HG03060 (cell line): Measurements from ENCODE around the gene TMEM229B.

Experiments
- ATAC-seq: cut with Tn5 transposase; IDR thresholded peaks from one replicate; pipeline ENCODE4 v1.9.1; 2021; ENCODE audit warnings: low read depth, moderate number of reproducible peaks; ENCODE audit not compliant: unreplicated experiment

The TMEM229B gene

DNA sequence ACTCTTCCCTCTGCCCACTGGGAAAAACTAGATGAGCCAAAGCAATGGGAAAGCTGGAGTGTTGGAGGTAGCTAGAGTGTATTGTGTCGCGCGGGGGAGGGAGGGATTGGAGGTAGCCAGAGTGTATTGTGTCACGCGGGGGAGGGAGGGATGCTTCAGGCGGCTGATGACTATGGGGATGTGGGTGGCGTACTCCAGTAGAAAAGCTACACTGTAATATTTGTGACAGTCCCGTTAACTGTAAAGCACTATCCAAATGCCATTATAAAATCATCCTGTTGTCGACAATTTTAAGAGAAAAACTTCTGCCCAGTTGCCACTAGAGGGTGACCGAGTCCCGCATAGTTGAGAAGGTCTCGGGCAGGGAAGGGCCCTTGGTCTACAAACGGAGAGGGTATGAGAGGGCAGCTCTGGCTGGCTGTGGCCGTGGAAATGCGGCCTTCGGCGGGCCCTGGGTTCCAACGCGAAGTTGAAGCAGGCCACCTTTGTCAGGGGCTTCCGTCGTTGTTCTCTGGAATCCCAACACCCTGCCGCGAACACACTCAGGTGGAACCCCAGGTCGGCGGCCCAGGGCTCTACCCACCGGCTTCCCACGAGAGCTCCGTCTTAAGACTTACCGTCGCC lies 61.4 kb downstream of the TMEM229B start:
- ATAC-seq, result no peak

DNA sequence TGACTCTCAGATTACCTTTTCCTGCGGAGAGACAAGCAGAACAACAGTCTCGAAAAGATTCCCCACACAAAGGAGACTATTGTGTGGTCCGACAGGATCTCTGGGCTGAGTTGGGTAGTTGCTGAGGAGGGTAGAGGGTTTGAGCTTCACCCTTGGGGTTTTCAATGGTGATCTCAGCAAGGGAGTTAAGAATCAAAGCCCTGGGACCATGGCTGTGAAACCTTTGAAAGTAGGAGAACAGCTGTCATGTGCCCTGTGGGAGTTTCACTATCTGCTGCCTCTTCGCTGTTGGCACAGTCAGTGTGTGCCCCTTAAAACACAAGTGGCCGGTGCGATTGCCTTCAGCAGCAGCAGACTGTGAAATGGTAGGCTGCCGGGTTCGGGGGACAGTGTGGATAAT lies 62.4 kb downstream of the TMEM229B start:
- no peak for ATAC-seq

DNA sequence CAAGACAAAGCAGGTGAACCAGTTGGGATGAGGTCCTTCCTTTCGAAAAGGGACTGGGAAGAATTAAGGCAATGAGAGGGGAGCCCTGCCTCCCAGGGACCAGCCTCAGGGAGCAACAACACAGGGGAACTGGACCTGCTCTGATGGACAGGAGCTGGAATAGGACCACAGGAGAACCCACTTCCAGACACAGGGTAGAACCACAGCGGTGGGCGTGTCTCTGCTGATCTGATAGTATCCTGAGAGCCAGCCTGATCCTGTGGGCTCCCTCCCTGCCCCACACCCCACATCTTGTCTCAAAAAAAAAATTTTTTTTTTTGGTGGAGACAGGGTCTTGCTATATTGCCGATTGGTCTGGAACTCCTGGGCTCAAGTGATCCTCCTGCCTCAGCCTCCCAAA lies 62.9 kb downstream of the TMEM229B start:
- ATAC-seq, result no peak

DNA sequence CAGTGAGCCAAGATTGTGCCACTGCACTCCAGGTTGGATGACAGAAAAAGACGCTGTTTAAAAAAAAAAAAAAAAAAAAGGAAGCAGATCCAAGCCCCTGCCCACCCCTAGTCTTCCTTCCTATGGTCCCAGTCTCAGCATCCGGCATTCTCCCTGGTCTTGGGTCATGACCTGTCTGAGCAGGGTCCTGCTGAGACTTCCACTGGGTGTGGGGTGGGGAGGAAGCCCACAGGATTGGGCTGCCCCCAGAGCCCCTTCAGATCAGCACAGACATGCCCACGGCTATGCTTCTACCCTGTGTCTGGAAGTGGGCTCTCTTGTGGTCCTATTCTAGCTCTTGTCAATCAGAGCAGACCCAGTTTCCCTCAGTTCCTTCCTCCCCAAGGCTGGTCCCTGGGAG lies 64.0 kb downstream of the TMEM229B start:
- no peak for ATAC-seq

DNA sequence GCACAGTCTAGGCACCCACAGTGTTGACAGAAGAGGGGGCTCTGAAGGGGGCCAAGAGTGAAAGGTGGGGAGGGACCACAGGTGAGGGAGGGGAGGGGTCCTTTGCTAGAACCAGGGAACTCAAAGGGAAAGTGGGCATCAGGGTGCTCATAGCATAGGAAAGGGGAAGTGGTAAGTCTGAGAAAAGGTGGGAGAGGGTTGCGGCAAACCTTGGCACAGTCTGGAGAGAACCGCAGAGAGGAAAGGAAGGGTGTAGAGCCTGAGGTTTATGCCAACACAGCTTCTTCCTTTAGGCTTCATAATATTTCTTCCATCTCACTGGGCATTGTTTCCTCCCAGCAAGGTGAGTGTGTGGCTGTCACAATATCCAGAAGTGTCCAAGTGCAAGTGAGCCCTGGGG lies 65.1 kb downstream of the TMEM229B start:
- no peak for ATAC-seq

DNA sequence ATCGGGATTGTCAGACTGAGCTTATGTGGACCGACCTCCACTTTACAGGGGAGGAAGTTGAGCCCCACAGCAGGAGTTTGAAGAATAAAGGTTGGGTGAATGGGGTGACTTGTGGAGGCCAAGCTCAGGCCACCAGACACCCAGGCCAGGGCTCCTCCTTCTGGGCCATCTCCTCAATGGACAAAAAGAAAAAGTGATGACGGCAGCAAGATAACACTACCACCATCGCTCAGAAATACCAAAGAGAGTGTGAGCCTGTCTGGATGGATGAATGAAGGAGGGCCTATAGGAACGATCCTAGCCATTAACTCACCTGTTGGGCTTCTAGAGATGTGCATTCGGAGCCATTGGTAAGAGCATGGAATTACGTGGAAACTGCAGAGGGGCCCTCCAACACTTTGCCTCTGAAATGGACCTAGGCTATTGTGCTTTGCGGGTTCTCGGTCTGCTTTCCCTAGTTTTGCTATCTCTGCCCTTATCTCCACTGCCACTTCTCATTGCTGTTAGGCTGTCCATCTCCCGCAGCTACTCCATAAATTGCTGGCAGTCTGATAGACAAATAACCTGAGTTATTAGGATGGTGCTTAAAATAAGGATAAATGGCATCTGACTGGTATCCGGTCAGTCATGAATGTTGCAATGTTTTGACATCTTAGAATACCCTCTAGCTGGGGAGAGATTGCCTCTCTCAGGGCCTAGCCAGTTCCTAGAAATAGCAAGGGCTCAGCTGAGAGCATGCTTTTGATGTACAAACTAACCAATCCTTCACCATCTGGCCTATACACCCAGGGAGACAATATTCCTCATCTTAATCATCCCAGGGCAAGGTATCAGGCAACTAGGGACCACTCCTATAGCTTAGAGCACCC lies 66.9 kb downstream of the TMEM229B start:
- ATAC-seq, result no peak
